Measurements from ENCODE around the gene AHCYL2. TPM values are rescaled to one million over a fixed set of nuclear protein-coding genes. Genes with fewer than 3 reads are reported as not detected.

The AHCYL2 gene
- total and polyA plus RNA-seq, 8 donors: 5.1 to 16.8 (median 13.3) TPM

DNA sequence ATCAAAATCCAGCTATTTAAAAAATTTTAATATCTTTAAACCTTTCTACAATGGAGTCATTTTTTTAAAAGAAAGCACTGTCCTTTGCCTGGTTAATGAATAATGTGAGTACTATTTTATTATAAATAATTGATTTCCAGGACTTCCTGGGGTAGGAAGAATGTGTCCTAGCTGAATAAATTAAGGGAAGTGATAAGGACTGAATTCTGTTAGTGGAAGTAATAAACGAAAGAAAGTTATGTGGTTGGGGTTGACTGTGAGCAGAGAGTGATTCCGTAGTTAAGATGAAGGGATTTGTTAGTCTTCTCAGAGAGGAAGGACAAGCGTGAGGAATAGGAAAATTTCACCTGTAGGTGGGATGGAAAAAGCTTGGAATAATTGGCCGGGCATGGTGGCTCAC lies 59.1 kb downstream of the AHCYL2 start:
- H3K4me3 ChIP-seq: no peak overlapping the region
- intact Hi-C loops (cut with DNase I): no loop called here
- TF ChIP-seq, protein P1, sequence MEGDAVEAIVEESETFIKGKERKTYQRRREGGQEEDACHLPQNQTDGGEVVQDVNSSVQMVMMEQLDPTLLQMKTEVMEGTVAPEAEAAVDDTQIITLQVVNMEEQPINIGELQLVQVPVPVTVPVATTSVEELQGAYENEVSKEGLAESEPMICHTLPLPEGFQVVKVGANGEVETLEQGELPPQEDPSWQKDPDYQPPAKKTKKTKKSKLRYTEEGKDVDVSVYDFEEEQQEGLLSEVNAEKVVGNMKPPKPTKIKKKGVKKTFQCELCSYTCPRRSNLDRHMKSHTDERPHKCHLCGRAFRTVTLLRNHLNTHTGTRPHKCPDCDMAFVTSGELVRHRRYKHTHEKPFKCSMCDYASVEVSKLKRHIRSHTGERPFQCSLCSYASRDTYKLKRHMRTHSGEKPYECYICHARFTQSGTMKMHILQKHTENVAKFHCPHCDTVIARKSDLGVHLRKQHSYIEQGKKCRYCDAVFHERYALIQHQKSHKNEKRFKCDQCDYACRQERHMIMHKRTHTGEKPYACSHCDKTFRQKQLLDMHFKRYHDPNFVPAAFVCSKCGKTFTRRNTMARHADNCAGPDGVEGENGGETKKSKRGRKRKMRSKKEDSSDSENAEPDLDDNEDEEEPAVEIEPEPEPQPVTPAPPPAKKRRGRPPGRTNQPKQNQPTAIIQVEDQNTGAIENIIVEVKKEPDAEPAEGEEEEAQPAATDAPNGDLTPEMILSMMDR (IDR thresholded peaks at IDR 0.05): no peak
- H3K9me3 ChIP-seq: no peaks in the 10 kb centered on the region
- no peak for DNase-seq
- peaks cover 0 to 7% (median 0%) of the 10 kb centered on the region in 3 donors for H3K36me3 ChIP-seq
- H3K27me3 ChIP-seq: no peaks in the 10 kb centered on the region
- peak overlapping the region in 1 of 4 donors; percentile 31 for H3K27ac ChIP-seq
- no peak for FAIRE-seq
- H3K4me1 ChIP-seq: peaks cover 0 to 5% (median 0%) of the 10 kb centered on the region in 3 donors
- ATAC-seq: peak in 2 of 4 donors; percentile 55 to 60
- WGBS, 2 donors: 54 to 60% methylated on average over 4 of the region's 4 CpGs

DNA sequence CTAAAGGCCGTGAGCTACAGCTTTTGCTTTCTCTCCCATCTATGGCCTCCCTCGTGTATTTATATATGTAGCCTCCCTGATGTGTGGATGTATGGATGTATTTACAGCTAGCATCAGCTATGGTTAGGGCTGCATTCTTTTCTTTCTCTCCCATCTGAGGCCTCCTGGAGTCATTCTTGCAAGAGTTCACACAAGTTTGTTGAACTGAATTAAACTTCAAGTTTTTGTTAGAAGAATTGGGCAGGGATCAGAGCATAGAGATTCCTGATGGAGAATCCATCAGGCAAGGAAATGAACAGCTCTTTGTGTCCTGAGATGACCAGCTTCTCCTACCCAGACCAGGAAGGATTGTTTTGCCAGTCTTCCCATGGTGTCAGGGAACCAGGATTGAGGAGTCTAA lies 60.3 kb downstream of the AHCYL2 start:
- peaks cover 0 to 5% (median 0%) of the 10 kb centered on the region in 3 donors for H3K4me1 ChIP-seq
- intact Hi-C loops (cut with DNase I): no loop called here
- TF ChIP-seq, protein P1 (IDR thresholded peaks at IDR 0.05): no peak
- no peaks in the 10 kb centered on the region for H3K27me3 ChIP-seq
- no peak for FAIRE-seq
- no peaks in the 10 kb centered on the region for H3K9me3 ChIP-seq
- H3K36me3 ChIP-seq: peaks cover 0 to 7% (median 0%) of the 10 kb centered on the region in 3 donors
- no peak overlapping the region for H3K27ac ChIP-seq
- 83 to 85% methylated on average over 2 of the region's 2 CpGs for WGBS, 2 donors
- no peak for ATAC-seq
- DNase-seq: no peak
- H3K4me3 ChIP-seq: no peak overlapping the region

DNA sequence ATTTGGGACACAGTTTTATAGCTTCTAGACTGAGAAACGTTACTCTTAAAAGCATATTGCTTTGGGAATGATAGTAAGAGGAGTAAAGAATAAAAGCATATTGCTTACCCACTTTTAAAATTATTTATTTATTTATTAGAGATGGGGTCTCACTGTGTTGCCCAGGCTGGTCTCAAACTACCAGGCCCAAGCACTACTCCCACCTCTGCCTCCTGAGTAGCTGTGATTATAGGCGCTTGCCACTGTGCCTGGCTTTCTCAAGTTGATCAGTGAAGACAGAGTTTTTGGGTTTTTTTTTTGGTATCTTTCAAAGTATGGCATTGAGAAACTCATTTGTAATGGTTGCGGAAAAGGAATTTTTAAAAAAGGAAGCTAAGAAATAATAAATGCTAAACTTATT lies 68.0 kb downstream of the AHCYL2 start:
- FAIRE-seq (no peak), ATAC-seq (no peak), DNase-seq (no peak)
- TF ChIP-seq, protein P1 (IDR thresholded peaks at IDR 0.05): no peak
- no peak overlapping the region for H3K4me3 ChIP-seq
- peaks cover 0 to 7% (median 5%) of the 10 kb centered on the region in 3 donors for H3K4me1 ChIP-seq
- intact Hi-C loops (cut with DNase I): no loop called here
- no peaks in the 10 kb centered on the region for H3K9me3 ChIP-seq
- WGBS, 2 donors: 94 to 96% methylated on average over 3 of the region's 3 CpGs
- no peak overlapping the region for H3K27ac ChIP-seq
- H3K27me3 ChIP-seq: no peaks in the 10 kb centered on the region
- peaks cover 0 to 7% (median 0%) of the 10 kb centered on the region in 3 donors for H3K36me3 ChIP-seq

DNA sequence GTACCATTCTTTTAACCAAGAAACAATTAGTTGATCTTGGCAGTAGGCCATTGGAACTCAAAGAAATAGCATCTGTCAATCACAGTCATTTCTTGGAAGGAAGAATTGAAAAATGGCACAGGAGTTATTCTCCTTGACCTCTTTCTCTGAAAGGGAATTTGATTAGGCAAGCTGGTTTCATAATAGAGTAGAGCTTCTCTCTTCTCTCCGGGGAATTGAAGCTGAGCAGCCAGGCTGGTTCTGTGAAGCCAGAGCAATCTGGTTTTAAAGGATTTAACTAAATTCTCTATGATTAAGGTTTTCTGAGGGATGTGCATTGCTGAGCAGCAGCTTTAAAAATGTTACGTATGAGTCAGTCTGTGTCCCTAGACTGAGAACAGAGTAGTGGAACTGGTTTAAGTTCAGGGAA lies 70.2 kb downstream of the AHCYL2 start:
- Histone ChIP-seq H3K36me3 (no peaks in the 10 kb centered on the region), H3K9me3 (no peaks in the 10 kb centered on the region), H3K4me3 (no peak overlapping the region), H3K27ac (no peak overlapping the region), H3K27me3 (no peaks in the 10 kb centered on the region), H3K4me1 (peaks cover 0 to 7% (median 5%) of the 10 kb centered on the region in 3 donors)
- WGBS, 2 donors: 30 to 39% methylated on average over 2 of the region's 2 CpGs
- FAIRE-seq (no peak), DNase-seq (no peak), ATAC-seq (peak in 3 of 4 donors; percentile 28 to 68 (median 52))
- intact Hi-C loops (cut with DNase I): no loop called here
- TF ChIP-seq, protein P1 (IDR thresholded peaks at IDR 0.05): no peak

DNA sequence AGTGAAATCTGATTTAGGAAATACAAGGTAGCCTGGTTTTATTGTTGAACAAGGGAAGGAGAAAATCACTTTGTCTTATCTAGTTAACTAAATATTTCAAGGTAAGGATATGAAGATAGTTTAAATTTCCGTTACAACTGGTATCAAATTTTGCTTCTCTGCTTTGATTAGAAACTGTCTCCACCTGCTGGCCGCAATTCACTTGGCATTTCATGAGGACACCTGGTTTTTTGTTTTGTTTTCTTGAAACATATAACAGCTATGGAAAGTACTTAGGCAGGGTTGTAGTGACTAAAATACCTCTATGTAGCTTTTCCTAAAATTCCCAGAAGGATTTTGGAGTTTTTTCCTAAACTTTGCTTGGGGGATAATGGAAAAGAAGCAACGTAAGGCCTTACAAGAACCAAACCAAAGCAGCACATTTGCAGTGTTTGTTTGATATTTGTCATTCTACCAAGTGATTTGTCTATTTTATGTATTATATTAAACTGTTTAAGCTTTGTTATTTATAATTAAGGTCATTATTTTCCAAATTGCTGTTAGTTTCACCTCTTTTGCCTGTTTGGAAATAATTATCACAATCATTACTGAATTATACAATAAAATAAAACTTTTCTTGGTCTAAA lies 73.6 kb downstream of the AHCYL2 start:
- ATAC-seq: peak in 3 of 4 donors; percentile 50 to 64 (median 56)
- Histone ChIP-seq H3K27me3 (no peaks in the 10 kb centered on the region), H3K4me1 (peaks cover 0 to 7% (median 5%) of the 10 kb centered on the region in 3 donors), H3K9me3 (no peaks in the 10 kb centered on the region), H3K36me3 (no peaks in the 10 kb centered on the region), H3K27ac (no peak overlapping the region), H3K4me3 (no peak overlapping the region)
- peak in 4 of 6 donors; percentile 28 to 60 (median 43) for DNase-seq
- TF ChIP-seq, protein P1 (IDR thresholded peaks at IDR 0.05): peak; percentile 34 to 60 (median 44)
- intact Hi-C loops (cut with DNase I): no loop called here
- 28 to 29% methylated on average over 3 of the region's 3 CpGs for WGBS, 2 donors
- FAIRE-seq: peak; percentile 75
